GM12801 (cell line): ENCODE results near the gene EPDR1.

Experiments used
- TF ChIP-seq, protein P1 (sequence below): IDR thresholded peaks from one replicate; pipeline ENCODE4 v1.5.1; 2011; ENCODE audit warnings: control low read depth; ENCODE audit not compliant: insufficient read length; ENCODE audit errors: extremely low read depth

EPDR1 gene

DNA sequence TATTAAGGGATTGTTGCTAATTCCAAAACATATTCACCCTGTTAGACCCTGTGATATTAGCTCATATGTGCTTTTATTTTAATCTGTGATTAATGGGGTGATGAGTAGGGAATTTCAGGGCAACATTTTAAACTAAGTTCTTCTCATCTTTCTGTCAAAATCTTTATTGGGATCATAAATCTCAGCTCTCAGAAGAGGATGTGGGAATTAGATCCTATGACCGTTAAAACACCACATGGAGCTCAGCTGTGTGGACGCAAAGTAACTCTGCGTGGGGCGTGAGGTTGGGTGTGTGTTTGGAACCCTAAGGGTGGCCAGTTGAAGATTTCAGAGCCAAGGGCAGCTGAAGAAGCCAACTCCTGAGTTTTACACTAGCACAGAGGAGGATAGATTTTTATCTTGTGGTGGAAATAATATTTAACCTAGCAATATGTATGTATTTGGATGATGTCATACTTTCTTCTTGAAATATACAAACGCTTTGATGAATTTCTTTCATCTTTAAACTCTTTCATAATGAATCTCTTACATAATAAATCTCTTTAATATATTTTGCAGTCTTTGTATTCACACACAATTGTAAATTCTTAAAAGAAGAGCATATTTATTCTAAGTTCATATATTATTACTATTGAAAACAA, 64.4 kb downstream of the EPDR1 start:
- TF ChIP-seq, protein P1, sequence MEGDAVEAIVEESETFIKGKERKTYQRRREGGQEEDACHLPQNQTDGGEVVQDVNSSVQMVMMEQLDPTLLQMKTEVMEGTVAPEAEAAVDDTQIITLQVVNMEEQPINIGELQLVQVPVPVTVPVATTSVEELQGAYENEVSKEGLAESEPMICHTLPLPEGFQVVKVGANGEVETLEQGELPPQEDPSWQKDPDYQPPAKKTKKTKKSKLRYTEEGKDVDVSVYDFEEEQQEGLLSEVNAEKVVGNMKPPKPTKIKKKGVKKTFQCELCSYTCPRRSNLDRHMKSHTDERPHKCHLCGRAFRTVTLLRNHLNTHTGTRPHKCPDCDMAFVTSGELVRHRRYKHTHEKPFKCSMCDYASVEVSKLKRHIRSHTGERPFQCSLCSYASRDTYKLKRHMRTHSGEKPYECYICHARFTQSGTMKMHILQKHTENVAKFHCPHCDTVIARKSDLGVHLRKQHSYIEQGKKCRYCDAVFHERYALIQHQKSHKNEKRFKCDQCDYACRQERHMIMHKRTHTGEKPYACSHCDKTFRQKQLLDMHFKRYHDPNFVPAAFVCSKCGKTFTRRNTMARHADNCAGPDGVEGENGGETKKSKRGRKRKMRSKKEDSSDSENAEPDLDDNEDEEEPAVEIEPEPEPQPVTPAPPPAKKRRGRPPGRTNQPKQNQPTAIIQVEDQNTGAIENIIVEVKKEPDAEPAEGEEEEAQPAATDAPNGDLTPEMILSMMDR: no peak

DNA sequence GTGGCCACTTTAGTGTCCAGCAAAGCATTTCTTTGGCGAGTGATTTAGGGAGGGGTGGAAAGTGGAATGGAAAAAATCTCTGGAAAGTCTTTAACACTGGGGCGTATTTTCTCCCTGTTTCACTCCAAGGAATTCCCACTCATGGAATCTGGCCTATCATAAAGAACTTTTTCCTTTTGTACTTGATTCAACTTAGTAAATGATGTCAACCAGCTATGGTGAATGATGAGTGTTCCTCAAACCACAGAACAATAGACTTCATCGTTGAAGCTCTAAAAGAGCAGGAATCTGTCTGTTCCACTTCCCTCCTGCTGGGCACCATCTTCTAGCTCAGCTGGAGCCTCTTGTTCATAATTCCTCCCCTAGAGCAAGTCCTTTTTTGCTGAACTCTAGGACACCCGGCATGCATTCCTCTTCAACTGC, 66.5 kb downstream of the EPDR1 start:
- TF ChIP-seq, protein P1: no peak

DNA sequence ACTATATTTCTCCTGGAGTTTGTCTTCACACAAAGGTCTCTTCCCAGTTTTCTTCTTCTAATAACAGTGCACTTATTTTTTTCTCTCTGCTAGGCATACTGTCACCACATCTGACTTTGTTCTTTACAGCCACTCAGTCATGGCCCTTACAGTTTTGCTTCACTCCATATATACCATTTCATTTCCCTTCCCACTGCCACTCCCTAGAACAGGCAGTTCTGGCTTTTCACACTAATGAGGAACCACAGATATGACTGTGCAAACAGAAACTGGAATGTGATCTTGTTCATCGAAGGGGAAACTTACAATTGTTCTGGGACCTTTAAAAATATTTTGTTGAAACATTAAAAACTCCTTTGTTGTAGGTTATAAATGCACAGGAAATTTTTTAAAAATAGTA, 67.3 kb downstream of the EPDR1 start:
- TF ChIP-seq, protein P1: no peak

DNA sequence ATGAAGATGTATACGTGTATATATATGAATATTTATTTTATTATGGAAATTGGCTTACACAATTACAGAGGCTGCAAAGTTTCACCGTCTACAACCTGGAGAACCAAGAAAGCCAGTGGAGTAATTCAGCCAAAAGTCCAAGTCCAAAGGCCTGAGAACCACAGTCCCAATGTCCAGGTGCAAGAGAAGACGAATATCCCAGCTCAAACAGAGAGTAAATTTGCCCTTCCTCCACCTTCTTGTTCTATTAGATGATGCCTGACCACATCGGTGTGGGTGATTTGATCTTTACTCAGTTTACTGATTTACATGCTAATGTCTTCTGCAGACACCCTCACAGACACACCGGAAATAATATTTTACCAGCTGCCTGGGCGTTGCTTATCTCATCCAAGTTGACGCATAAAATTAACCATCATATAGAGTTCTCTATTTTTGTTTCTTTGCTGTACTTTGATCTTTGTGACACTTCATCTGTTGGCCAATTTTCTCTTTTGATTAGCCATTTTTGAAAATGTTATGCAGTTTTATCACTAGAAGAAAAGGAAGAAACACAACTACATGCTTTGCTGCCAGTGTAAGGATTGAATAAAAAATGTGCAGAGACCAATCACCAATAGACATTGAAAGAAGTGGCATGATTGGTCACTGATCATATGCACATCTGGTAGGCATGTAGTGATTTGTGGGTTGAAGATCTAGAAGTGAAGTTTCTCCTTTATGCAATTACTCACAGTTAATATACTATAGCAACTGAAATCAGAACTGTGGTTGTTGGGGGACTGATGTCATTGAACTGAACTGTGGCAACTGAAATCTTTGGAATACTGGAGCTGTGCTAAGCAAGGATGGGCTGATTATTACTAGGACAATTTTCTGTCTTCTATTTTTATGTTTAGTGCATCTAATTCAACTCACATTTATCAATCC, 68.5 kb downstream of the EPDR1 start:
- TF ChIP-seq, protein P1: no peak

DNA sequence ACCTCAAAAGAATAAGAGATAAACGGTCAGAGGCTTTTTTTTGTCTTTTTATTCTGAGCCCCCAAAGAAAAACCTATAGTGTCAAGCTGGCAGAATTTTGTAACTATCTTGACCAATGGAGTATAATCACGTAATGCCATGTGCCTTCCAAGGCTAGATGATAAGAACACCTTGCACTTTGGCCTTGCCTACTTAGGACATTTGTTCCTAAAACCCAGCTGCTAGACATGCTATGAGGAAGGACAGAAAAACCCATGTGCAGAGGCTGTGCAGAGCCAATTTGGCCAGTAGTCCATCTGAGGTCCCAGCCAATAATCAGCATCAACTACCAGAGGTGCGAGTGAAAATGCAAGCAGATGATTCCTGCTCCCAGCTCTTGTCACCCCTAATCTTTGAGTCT, 69.9 kb downstream of the EPDR1 start:
- TF ChIP-seq, protein P1: no peak

DNA sequence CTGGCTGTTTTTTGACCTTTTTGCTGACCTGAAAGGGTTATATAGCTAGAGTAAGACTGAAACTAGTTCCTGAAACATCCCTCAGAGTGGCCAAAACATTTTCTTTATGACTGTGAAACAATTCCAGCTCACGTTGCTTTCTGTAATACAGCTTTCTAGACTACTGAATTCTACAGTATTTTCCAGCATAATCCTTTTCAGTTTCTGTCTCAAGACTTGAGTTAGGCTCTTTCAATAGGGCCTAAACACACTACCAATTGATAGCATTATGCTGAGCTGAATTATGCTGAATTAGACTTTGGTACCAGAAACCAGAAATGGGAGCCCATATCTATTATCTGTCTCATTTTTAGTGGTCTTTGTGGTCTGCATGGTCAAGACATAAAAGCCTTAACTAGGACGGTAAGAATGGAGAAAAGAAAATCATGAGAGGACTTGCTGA, 72.6 kb downstream of the EPDR1 start:
- TF ChIP-seq, protein P1: no peak

DNA sequence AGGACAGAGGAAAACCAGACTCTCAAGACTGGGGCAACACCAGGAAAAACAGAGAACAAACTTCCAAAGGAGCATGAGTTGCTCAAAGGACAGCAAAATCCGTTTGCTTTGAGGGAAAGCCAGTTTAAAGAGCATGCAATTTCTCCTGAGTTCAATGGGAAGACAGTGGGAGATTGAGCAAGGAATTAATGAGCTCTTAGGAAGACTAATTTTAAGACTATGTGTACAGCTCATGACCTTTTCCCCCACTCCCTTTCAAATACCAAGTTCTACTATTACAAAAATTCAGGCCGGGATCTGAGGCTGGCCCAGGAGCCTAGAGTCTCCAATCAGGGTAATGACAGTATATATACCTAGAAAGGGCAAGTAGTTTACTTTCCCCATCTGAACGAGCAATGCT, 79.2 kb downstream of the EPDR1 start:
- TF ChIP-seq, protein P1: no peak
